ENCODE measurements around the gene ZNF837.
A peak's percentile ranks its signal among the peaks of the same experiment; 100 is the strongest.

The ZNF837 gene

DNA sequence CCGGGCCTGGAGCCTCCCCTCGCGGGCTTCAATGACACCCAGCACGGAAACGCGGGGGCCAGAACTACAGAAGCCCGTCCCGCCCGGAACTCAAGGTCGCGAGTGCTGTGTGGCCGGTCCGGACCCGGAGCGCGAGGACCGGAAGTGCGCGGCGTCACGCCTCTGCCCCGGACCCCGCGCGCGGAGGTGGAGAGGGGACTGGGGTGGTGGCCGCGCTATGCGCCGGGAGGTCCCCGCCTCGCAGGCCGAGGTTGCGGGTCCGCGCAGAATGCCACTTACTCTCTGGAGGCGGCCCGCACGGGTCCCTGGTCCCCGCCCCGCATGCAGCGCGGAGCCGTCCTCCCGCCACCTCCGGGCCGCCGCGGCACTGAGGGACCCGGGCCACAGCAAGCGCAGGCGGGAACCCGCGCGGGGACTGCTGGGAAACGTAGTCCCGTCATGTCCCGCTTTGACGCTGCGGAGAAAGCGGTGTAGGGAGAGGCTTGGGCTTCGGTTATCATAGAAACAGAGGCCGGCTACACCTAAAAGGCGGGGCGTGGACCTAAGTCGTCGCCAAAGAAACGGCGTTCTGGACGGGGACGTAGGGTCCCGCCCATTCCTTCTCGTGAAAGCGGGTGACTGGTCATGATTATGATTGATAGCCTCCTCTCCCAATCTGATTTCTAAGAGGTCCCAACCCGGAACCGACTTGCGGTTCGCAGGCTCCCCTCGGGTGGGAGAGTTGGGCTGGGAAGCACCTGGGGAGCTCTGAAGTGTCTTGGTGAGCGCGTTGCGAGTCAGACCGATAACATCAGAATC, at the start of gene ZNF837:
TSS of gene ZNF837 (minus strand) at position 369 of the 798 bp plus-strand sequence. CDS start 11,698 bp downstream, outside the sequence.
- DNase-seq (ENCODE audit: low read depth) = peak; percentile 100
- TF ChIP-seq, protein P1, sequence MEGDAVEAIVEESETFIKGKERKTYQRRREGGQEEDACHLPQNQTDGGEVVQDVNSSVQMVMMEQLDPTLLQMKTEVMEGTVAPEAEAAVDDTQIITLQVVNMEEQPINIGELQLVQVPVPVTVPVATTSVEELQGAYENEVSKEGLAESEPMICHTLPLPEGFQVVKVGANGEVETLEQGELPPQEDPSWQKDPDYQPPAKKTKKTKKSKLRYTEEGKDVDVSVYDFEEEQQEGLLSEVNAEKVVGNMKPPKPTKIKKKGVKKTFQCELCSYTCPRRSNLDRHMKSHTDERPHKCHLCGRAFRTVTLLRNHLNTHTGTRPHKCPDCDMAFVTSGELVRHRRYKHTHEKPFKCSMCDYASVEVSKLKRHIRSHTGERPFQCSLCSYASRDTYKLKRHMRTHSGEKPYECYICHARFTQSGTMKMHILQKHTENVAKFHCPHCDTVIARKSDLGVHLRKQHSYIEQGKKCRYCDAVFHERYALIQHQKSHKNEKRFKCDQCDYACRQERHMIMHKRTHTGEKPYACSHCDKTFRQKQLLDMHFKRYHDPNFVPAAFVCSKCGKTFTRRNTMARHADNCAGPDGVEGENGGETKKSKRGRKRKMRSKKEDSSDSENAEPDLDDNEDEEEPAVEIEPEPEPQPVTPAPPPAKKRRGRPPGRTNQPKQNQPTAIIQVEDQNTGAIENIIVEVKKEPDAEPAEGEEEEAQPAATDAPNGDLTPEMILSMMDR (conservative IDR thresholded peaks at IDR 0.05; ENCODE audit: low read depth, low read length) = no peak
- peak within 1 kb of the TSS; percentile 77 for H3K4me3 ChIP-seq (ENCODE audit: low read depth, low read length)

DNA sequence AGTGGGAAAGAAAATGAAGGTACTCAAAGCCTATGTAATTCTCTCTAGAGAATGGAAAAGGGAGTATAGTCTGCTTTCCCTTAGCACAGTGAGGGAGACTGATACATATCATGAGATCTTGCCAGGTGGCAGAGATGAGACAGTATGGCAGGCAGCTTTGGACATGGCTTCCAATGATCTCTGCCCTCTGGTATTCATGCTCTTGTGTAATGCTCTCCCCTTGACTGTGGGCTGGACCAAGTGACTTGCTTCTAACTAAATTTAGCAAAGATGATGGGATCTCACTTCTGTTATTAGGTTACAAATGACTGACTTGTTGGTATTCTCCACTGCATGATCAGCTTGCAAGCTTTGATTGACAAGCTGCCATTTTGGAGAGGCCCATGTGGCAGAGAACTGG, 48.9 kb upstream of the ZNF837 start:
- TF ChIP-seq, protein P1 (conservative IDR thresholded peaks at IDR 0.05; ENCODE audit: low read depth, low read length) = no peak
- H3K4me3 ChIP-seq (ENCODE audit: low read depth, low read length) = no peak overlapping the region
- no peak for DNase-seq (ENCODE audit: low read depth)

DNA sequence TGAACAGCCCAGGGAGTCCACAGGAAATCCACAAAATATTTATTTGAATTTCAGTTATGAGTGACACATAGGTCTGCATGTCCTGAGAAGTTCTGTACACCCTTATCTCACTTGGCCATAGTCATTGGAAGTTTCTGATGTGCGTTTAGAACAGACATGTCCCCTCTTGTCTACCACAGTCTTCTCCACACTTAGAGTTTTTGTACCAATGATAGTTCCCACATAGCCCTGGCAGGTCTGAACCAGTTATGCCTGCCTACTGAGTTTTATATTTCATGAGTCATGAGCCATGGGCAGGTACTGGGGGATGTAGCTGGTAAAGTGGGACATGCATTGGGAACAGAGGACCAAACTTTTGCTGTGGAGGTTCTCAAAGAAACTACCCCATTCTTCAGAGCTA, 47.8 kb upstream of the ZNF837 start:
- no peak for DNase-seq (ENCODE audit: low read depth)
- TF ChIP-seq, protein P1 (conservative IDR thresholded peaks at IDR 0.05; ENCODE audit: low read depth, low read length) = no peak
- no peak overlapping the region for H3K4me3 ChIP-seq (ENCODE audit: low read depth, low read length)

DNA sequence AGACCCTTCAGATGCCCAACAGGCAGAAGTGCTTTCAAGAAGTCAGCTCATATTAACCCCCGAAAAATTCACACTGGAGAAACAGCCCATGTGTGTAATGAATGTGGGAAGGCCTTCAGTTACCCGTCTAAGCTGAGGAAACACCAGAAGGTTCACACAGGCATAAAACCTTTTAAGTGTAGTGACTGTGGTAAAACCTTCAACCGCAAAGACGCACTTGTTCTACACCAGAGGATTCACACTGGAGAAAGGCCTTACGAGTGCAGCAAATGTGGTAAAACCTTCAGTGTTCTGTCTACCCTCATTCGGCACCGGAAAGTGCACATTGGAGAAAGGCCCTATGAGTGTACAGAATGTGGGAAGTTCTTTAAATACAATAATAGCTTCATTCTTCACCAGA, 36.2 kb upstream of the ZNF837 start:
- TF ChIP-seq, protein P1 (conservative IDR thresholded peaks at IDR 0.05; ENCODE audit: low read depth, low read length) = no peak
- no peak for DNase-seq (ENCODE audit: low read depth)

DNA sequence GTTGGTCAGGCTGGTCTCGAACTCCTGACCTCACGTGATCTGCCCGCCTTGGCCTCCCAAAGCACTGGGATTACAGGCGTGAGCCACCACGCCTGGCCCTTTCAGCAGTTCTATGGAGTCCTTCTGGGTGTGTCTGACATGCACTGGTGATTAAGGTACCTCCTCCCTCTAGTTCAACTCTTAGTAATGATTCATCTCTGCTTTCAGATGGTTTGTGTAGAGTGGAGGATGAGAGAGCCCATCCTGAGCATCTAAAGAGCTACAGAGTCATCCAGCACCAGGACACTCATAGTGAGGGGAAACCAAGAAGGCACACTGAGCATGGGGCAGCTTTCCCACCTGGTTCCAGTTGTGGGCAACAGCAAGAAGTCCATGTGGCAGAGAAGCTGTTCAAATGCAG, 35.8 kb upstream of the ZNF837 start:
- DNase-seq (ENCODE audit: low read depth) = no peak
- H3K4me3 ChIP-seq (ENCODE audit: low read depth, low read length) = no peak overlapping the region
- TF ChIP-seq, protein P1 (conservative IDR thresholded peaks at IDR 0.05; ENCODE audit: low read depth, low read length) = no peak

More for the DNA sequence above, 36.2 kb upstream of the ZNF837 start:
- H3K4me3 ChIP-seq (ENCODE audit: low read depth, low read length) = no peak overlapping the region

DNA sequence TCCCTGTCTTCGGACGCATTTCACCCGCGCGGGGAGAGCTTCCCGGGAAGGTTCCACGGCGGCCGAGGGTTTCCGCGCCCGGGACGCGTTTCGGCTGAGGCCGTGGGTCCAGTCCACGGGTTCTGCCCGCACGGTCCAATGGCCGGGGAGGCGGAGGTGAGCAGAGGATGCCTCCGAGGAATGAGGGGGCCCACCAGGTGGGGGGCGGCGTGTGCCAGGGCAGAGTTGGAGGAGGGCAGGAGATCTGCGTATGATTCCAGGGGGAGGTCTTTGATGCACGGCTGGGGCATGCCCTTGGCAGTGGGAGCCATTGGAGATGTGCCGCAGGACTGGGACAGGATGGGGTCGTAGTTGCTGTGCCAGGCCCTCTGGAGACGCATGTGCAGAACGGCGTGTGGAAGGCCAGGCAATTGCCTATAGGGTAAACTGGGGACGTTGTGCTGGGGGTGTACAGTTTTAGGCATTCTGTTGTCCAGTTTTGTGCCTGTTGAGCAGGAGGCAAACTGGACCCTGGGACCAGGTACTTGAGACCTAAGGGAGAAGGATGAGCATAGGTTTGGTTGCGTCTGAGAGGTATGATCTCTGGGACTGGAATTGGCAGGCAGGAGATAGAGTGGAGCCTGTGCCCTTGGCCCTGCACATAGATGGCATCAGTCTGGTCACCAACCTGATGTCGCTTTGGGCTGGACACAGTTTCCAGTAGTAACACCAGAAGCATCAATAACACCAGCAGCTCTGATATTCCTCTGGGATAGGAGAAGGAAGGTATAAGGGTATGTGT, 28.4 kb upstream of the ZNF837 start:
- peak overlapping the region; percentile 97 for H3K4me3 ChIP-seq (ENCODE audit: low read depth, low read length)
- DNase-seq (ENCODE audit: low read depth) = peak; percentile 33
- TF ChIP-seq, protein P1 (conservative IDR thresholded peaks at IDR 0.05; ENCODE audit: low read depth, low read length) = peak; percentile 3
